Stomach smooth muscle (tissue), 2 donors: ENCODE results near the gene MED23.
"Not testable (repeated sequence)": the region's sequence is repeated elsewhere in the genome, so short reads cannot be mapped to it uniquely, and the experiment has no call there.

ENCODE experiments used
- H3K27ac ChIP-seq: one replicate; pipeline ENCODE4 v1.7.0; 2013; ENCODE audit warnings: mild to moderate bottlenecking, low read length, inconsistent platforms
- H3K27me3 ChIP-seq, 2 donors: one replicate each; pipeline ENCODE4 v1.7.0; 2013; ENCODE audit warnings: low read length in 2 of 2; ENCODE audit not compliant: insufficient read depth in 2 of 2, control insufficient read depth in 1 of 2
- H3K36me3 ChIP-seq, 2 donors: one replicate each; pipeline ENCODE4 v1.7.0; 2013; ENCODE audit warnings: low read length in 2 of 2; ENCODE audit not compliant: control insufficient read depth in 2 of 2, insufficient read depth in 2 of 2
- H3K4me1 ChIP-seq: one replicate; pipeline ENCODE4 v1.7.0; 2013; ENCODE audit warnings: low read length; ENCODE audit not compliant: control insufficient read depth, insufficient read depth
- H3K4me3 ChIP-seq, 2 donors: one replicate each; pipeline ENCODE4 v1.7.0; 2013; ENCODE audit warnings: low read length in 2 of 2
- H3K9ac ChIP-seq, 2 donors: one replicate each; pipeline ENCODE4 v1.7.0; 2013; ENCODE audit warnings: low read length in 2 of 2, mild to moderate bottlenecking in 1 of 2
- H3K9me3 ChIP-seq, 2 donors: one replicate each; pipeline ENCODE4 v1.7.0; 2013; ENCODE audit warnings: low read length in 2 of 2; ENCODE audit not compliant: control insufficient read depth in 2 of 2
- donor health status: healthy.
- donor health status: Pancreatic carcinoma.

Gene MED23

GRCh38 chr6:131548441-131548840 is 79.6 kb downstream of the MED23 start:
- H3K27ac ChIP-seq, result no peak overlapping the region
- H3K9ac ChIP-seq, result no peak overlapping the region

GRCh38 chr6:131547488-131547887 is 80.6 kb downstream of the MED23 start:
- no peak overlapping the region for H3K27ac ChIP-seq
- H3K27me3 ChIP-seq, result no peaks in the 10 kb centered on the region

More at GRCh38 chr6:131548441-131548840, 79.6 kb downstream of the MED23 start:
- Histone ChIP-seq H3K27me3 (no peaks in the 10 kb centered on the region), H3K4me3 (no peak overlapping the region), H3K4me1 (no peaks in the 10 kb centered on the region), H3K36me3 (no peaks in the 10 kb centered on the region), H3K9me3 (no peaks in the 10 kb centered on the region)

GRCh38 chr6:131545317-131545716 is 82.7 kb downstream of the MED23 start:
- Histone ChIP-seq H3K27me3 (no peaks in the 10 kb centered on the region), H3K9ac (no peak overlapping the region), H3K9me3 (no peaks in the 10 kb centered on the region), H3K4me1 (no peaks in the 10 kb centered on the region), H3K4me3 (no peak overlapping the region), H3K27ac (no peak overlapping the region), H3K36me3 (no peaks in the 10 kb centered on the region)

More at GRCh38 chr6:131547488-131547887, 80.6 kb downstream of the MED23 start:
- no peak overlapping the region for H3K4me3 ChIP-seq
- H3K9ac ChIP-seq, result no peak overlapping the region
- H3K9me3 ChIP-seq, result no peaks in the 10 kb centered on the region
- H3K4me1 ChIP-seq, result no peaks in the 10 kb centered on the region
- H3K36me3 ChIP-seq, result no peaks in the 10 kb centered on the region

GRCh38 chr6:131538615-131539014 is 89.4 kb downstream of the MED23 start:
- H3K27ac ChIP-seq, H3K4me1 ChIP-seq, H3K9ac ChIP-seq, H3K27me3 ChIP-seq, H3K4me3 ChIP-seq, H3K9me3 ChIP-seq, H3K36me3 ChIP-seq: not testable (repeated sequence)

- Histone ChIP-seq H3K9ac (no peak overlapping the region), H3K4me3 (no peak overlapping the region), H3K4me1 (no peaks in the 10 kb centered on the region), H3K27me3 (no peaks in the 10 kb centered on the region), H3K9me3 (no peaks in the 10 kb centered on the region), H3K27ac (no peak overlapping the region), H3K36me3 (no peaks in the 10 kb centered on the region)
Observed at GRCh38 chr6:131532580-131533039, 95.4 kb downstream of the MED23 start.

GRCh38 chr6:131531681-131532080 is 96.4 kb downstream of the MED23 start:
- not testable (repeated sequence) for H3K9me3 ChIP-seq, H3K9ac ChIP-seq, H3K4me1 ChIP-seq, H3K36me3 ChIP-seq, H3K27ac ChIP-seq, H3K4me3 ChIP-seq, H3K27me3 ChIP-seq

GRCh38 chr6:131530936-131531335 is 97.1 kb downstream of the MED23 start:
- H3K27ac ChIP-seq, result not testable (repeated sequence)

GRCh38 chr6:131524695-131525336 is 103.2 kb downstream of the MED23 start:
- Histone ChIP-seq H3K36me3 (no peaks in the 10 kb centered on the region), H3K27ac (no peak overlapping the region), H3K4me3 (no peak overlapping the region), H3K27me3 (no peaks in the 10 kb centered on the region), H3K9me3 (peaks cover 3 to 4% of the 10 kb centered on the region in 2 donors), H3K4me1 (no peaks in the 10 kb centered on the region), H3K9ac (no peak overlapping the region)

More at GRCh38 chr6:131530936-131531335, 97.1 kb downstream of the MED23 start:
- not testable (repeated sequence) for H3K27me3 ChIP-seq, H3K36me3 ChIP-seq, H3K4me1 ChIP-seq, H3K9me3 ChIP-seq, H3K4me3 ChIP-seq, H3K9ac ChIP-seq

GRCh38 chr6:131523988-131524673 is 103.9 kb downstream of the MED23 start:
- Histone ChIP-seq H3K27me3 (no peaks in the 10 kb centered on the region), H3K9me3 (peaks cover 3 to 4% of the 10 kb centered on the region in 2 donors), H3K9ac (no peak overlapping the region), H3K36me3 (no peaks in the 10 kb centered on the region), H3K4me3 (no peak overlapping the region), H3K27ac (no peak overlapping the region), H3K4me1 (no peaks in the 10 kb centered on the region)
